ENCODE measurements around the gene AHCYL1.

The AHCYL1 gene

DNA sequence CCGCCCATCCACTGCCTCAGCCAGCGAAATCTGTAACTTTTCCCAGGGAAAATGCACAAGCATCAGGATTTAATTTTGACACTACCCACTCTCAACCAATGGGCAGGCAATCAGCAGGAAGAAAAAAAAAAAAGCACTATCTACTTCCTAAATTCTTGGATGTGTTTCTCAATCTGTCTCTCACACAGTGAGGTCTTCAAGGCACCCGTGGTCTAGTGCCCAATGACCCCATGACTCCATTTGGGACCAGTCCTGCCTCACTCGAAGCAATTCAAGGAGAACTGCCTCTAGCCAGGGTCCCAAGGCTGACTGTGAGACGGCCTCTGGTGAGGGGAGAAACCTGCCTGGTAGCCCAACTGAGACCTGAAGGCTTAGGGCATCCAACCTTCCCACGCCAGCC lies 38.1 kb upstream of the AHCYL1 start:
- Histone ChIP-seq H3K4me3 (ENCODE audit: insufficient read depth, low read length, poor library complexity, severe bottlenecking) (no peak overlapping the region), H2AFZ (ENCODE audit: low read depth, low read length, severe bottlenecking) (no peak overlapping the region), H3K9ac (ENCODE audit: low read length) (no peak overlapping the region), H3F3A (ENCODE audit: insufficient read depth) (no peaks in the 10 kb centered on the region), H3K79me2 (ENCODE audit: insufficient read depth, low read length) (no peaks in the 10 kb centered on the region), H3K27me3 (ENCODE audit: low read length) (no peaks in the 10 kb centered on the region), H3K9me3 (ENCODE audit: insufficient read depth, low read length) (no peaks in the 10 kb centered on the region), H3K4me2 (ENCODE audit: low read depth, low read length, poor library complexity, severe bottlenecking) (no peak overlapping the region), H3K36me3 (ENCODE audit: low read length) (no peaks in the 10 kb centered on the region), H3K9me2 (replicated peaks; ENCODE audit: insufficient read depth, low read length) (no peaks in the 10 kb centered on the region), H4K20me1 (ENCODE audit: low read depth, low read length) (no peaks in the 10 kb centered on the region), H3K27ac (ENCODE audit: low read depth, low read length) (no peak overlapping the region)
- TF ChIP-seq, protein P1, sequence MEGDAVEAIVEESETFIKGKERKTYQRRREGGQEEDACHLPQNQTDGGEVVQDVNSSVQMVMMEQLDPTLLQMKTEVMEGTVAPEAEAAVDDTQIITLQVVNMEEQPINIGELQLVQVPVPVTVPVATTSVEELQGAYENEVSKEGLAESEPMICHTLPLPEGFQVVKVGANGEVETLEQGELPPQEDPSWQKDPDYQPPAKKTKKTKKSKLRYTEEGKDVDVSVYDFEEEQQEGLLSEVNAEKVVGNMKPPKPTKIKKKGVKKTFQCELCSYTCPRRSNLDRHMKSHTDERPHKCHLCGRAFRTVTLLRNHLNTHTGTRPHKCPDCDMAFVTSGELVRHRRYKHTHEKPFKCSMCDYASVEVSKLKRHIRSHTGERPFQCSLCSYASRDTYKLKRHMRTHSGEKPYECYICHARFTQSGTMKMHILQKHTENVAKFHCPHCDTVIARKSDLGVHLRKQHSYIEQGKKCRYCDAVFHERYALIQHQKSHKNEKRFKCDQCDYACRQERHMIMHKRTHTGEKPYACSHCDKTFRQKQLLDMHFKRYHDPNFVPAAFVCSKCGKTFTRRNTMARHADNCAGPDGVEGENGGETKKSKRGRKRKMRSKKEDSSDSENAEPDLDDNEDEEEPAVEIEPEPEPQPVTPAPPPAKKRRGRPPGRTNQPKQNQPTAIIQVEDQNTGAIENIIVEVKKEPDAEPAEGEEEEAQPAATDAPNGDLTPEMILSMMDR (IDR thresholded peaks at IDR 0.05; ENCODE audit: insufficient read depth, low read length, poor library complexity, severe bottlenecking) = no peak
- TF ChIP-seq EZH2phosphoT487 (conservative IDR thresholded peaks at IDR 0.05; ENCODE audit: low read length) = no peak

GRCh38 chr1:109947582-109948284 lies 36.8 kb upstream of the AHCYL1 start:
- Histone ChIP-seq H3K36me3 (ENCODE audit: low read length) (no peaks in the 10 kb centered on the region), H3K9me3 (ENCODE audit: insufficient read depth, low read length) (no peaks in the 10 kb centered on the region), H2AFZ (ENCODE audit: low read depth, low read length, severe bottlenecking) (no peak overlapping the region), H4K20me1 (ENCODE audit: low read depth, low read length) (no peaks in the 10 kb centered on the region), H3F3A (ENCODE audit: insufficient read depth) (no peaks in the 10 kb centered on the region), H3K4me2 (ENCODE audit: low read depth, low read length, poor library complexity, severe bottlenecking) (no peak overlapping the region), H3K4me3 (ENCODE audit: insufficient read depth, low read length, poor library complexity, severe bottlenecking) (no peak overlapping the region), H3K9ac (ENCODE audit: low read length) (no peak overlapping the region), H3K9me2 (replicated peaks; ENCODE audit: insufficient read depth, low read length) (no peaks in the 10 kb centered on the region), H3K27ac (ENCODE audit: low read depth, low read length) (no peak overlapping the region), H3K79me2 (ENCODE audit: insufficient read depth, low read length) (no peaks in the 10 kb centered on the region), H3K27me3 (ENCODE audit: low read length) (no peaks in the 10 kb centered on the region)
- TF ChIP-seq, protein P1 (IDR thresholded peaks at IDR 0.05; ENCODE audit: insufficient read depth, low read length, poor library complexity, severe bottlenecking) = no peak
- TF ChIP-seq EZH2phosphoT487 (conservative IDR thresholded peaks at IDR 0.05; ENCODE audit: low read length) = no peak

GRCh38 chr1:109948285-109948630 lies 36.3 kb upstream of the AHCYL1 start:
- no peak overlapping the region for H3K4me3 ChIP-seq (ENCODE audit: insufficient read depth, low read length, poor library complexity, severe bottlenecking)
- no peaks in the 10 kb centered on the region for H3K36me3 ChIP-seq (ENCODE audit: low read length)
- no peaks in the 10 kb centered on the region for H3K9me2 ChIP-seq (replicated peaks; ENCODE audit: insufficient read depth, low read length)
- no peaks in the 10 kb centered on the region for H3K27me3 ChIP-seq (ENCODE audit: low read length)
- no peaks in the 10 kb centered on the region for H4K20me1 ChIP-seq (ENCODE audit: low read depth, low read length)
- no peak overlapping the region for H3K4me2 ChIP-seq (ENCODE audit: low read depth, low read length, poor library complexity, severe bottlenecking)
- no peak overlapping the region for H3K9ac ChIP-seq (ENCODE audit: low read length)
- no peaks in the 10 kb centered on the region for H3F3A ChIP-seq (ENCODE audit: insufficient read depth)
- H2AFZ ChIP-seq (ENCODE audit: low read depth, low read length, severe bottlenecking) = no peak overlapping the region
- H3K9me3 ChIP-seq (ENCODE audit: insufficient read depth, low read length) = no peaks in the 10 kb centered on the region
- no peaks in the 10 kb centered on the region for H3K79me2 ChIP-seq (ENCODE audit: insufficient read depth, low read length)
- H3K27ac ChIP-seq (ENCODE audit: low read depth, low read length) = no peak overlapping the region
- TF ChIP-seq EZH2phosphoT487 (conservative IDR thresholded peaks at IDR 0.05; ENCODE audit: low read length) = no peak
- TF ChIP-seq, protein P1 (IDR thresholded peaks at IDR 0.05; ENCODE audit: insufficient read depth, low read length, poor library complexity, severe bottlenecking) = no peak
